ENCODE measurements around the gene MED13L. TPM values are rescaled to one million over a fixed set of nuclear protein-coding genes. Genes with fewer than 3 reads are reported as not detected.

Gene MED13L
- total and polyA plus RNA-seq, 2 of the 8 experiments (the other 6 are each of a cell fraction or from before 2014, with no cell fraction given): 15.9 to 51.7 TPM

DNA sequence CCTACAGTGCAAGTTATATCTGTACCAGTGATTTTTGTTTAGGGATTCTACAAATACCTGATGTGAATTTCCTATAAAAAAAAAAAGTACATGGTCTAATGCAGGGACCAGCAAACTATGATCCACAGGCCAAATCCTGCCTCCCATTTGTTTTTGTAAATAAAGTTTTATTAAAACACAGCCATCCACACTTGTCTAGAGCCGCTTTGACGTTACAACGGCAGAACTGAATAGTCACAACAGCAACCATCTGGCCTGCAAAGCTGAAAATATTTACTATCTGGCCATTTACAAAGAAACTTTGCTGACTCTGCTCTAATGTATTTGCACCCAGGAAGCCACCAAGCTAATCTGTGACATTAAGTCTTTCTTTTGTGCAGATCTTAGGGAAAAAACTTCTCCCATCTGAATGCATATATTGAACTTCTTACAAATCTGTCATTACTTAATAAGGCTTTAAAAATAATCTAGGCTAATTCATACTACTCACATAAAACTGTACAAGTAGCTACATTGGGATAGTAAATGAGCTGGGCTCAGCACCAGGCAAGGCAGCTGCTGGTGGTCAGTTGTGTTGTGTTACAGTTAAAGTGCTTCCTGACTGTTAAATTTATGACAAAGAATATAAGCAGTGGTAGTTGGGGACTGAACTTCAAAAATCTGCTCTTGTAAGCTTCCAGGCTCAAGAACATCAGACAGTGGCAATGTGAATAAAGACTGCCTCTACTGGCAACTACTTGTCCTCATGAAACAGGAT lies 303.3 kb downstream of the MED13L start:
- CTCF ChIA-PET (ENCODE audit: partially characterized antibody): interaction anchor here (0.7 to 1.7 kb wide), 4 partner anchors 14 to 27 kb away, joined by 3 to 6 read pairs (median 3); no protein-coding TSS in a partner anchor
- Histone ChIP-seq H2BK12ac (ENCODE audit: low read depth, low read length) (no peak overlapping the region), H2BK120ac (replicated peaks; ENCODE audit: low read depth, low read length) (no peak overlapping the region), H2BK20ac (ENCODE audit: low read length) (no peak overlapping the region), H2BK5ac (ENCODE audit: low read depth, low read length) (no peak overlapping the region), H3K9me3 (ENCODE audit: insufficient read depth in 2 of 2, low read depth in 1 of 2, low read length in 1 of 2) (no peaks in the 10 kb centered on the region), H3K4me3 (ENCODE audit: extremely low read depth in 1 of 4, insufficient read depth in 2 of 4, low read depth in 3 of 4, low read length in 4 of 4) (no peak overlapping the region), H3K4me2 (ENCODE audit: insufficient read depth in 1 of 2, low read depth in 2 of 2, low read length in 2 of 2) (no peak overlapping the region), H2AK5ac (ENCODE audit: low read depth, low read length) (no peak overlapping the region), H3K4me1 (replicated peaks in 1 of 4; ENCODE audit: control insufficient read depth in 3 of 4, insufficient read depth in 4 of 4, low read length in 3 of 4) (no peaks in the 10 kb centered on the region), H3K79me2 (ENCODE audit: control insufficient read depth in 1 of 2, insufficient read depth in 2 of 2, low read length in 2 of 2) (no peaks in the 10 kb centered on the region), H3K23ac (ENCODE audit: insufficient read length) (no peak overlapping the region), H3K23me2 (ENCODE audit: low read depth, low read length) (no peaks in the 10 kb centered on the region), H3K56ac (replicated peaks; ENCODE audit: insufficient read length, low read depth, low read length) (no peak overlapping the region), H4K8ac (ENCODE audit: extremely low read depth, insufficient read depth, low read length) (no peak overlapping the region), H3K9ac (replicated peaks in 1 of 4; ENCODE audit: extremely low read depth in 1 of 4, low read depth in 3 of 4, low read length in 3 of 4) (no peak overlapping the region), H3K4ac (replicated peaks; ENCODE audit: insufficient read length, low read depth, low read length) (no peak overlapping the region), H3K36me3 (ENCODE audit: control insufficient read depth in 2 of 4, insufficient read depth in 4 of 4, low read length in 3 of 4) (peaks cover 7 to 49% (median 16%) of the 10 kb centered on the region in 4 experiments), H2BK15ac (ENCODE audit: low read length) (no peak overlapping the region), H3K18ac (ENCODE audit: extremely low read depth, low read length) (no peak overlapping the region), H2AFZ (ENCODE audit: low read length) (no peak overlapping the region), H3K79me1 (ENCODE audit: low read depth, low read length) (no peaks in the 10 kb centered on the region), H4K91ac (replicated peaks; ENCODE audit: insufficient read length, low read length) (no peak overlapping the region), H4K5ac (ENCODE audit: insufficient read length, low read depth, low read length) (no peak overlapping the region), H3K14ac (ENCODE audit: insufficient read length) (no peak overlapping the region), H3K27ac (ENCODE audit: low read depth, low read length) (no peak overlapping the region), H4K20me1 (replicated peaks in 1 of 2; ENCODE audit: control insufficient read depth in 1 of 2, insufficient read depth in 2 of 2, low read length in 2 of 2) (no peaks in the 10 kb centered on the region), H3K27me3 (replicated peaks in 1 of 4; ENCODE audit: control insufficient read depth in 3 of 4, extremely low read depth in 1 of 4, insufficient read depth in 3 of 4, low read length in 3 of 4) (no peaks in the 10 kb centered on the region)
- no peak for DNase-seq (ENCODE audit: low read depth in 1 of 2, low spot score in 2 of 2)
- WGBS, 2 experiments (ENCODE audit: extremely low coverage in 1 of 2, insufficient coverage in 1 of 2, insufficient read length in 1 of 2, insufficient replicate concordance in 2 of 2, low coverage in 1 of 2, low lambda C conversion rate in 2 of 2, missing lambda C conversion rate in 1 of 2): 93% methylated on average over 3 of the region's 3 CpGs; no CpG with 5 or more reads in 1 of the 2 experiments
- no peak for FAIRE-seq
- TF ChIP-seq, protein P1, sequence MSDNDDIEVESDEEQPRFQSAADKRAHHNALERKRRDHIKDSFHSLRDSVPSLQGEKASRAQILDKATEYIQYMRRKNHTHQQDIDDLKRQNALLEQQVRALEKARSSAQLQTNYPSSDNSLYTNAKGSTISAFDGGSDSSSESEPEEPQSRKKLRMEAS (IDR thresholded peaks at IDR 0.05): no peak
- no peak for TF ChIP-seq SIN3A (conservative IDR thresholded peaks at IDR 0.05 in 1 of 2, IDR thresholded peaks at IDR 0.05 in 1 of 2; ENCODE audit: low read depth in 1 of 2, low read length in 2 of 2)
- no peak for TF ChIP-seq JUN (IDR thresholded peaks at IDR 0.05; ENCODE audit: low read depth, low read length)
- TF ChIP-seq POLR2AphosphoS5 (IDR thresholded peaks at IDR 0.05; ENCODE audit: low read depth, low read length): no peak
- TF ChIP-seq SP2 (IDR thresholded peaks at IDR 0.05; ENCODE audit: low read length): no peak
- TF ChIP-seq, protein P2, sequence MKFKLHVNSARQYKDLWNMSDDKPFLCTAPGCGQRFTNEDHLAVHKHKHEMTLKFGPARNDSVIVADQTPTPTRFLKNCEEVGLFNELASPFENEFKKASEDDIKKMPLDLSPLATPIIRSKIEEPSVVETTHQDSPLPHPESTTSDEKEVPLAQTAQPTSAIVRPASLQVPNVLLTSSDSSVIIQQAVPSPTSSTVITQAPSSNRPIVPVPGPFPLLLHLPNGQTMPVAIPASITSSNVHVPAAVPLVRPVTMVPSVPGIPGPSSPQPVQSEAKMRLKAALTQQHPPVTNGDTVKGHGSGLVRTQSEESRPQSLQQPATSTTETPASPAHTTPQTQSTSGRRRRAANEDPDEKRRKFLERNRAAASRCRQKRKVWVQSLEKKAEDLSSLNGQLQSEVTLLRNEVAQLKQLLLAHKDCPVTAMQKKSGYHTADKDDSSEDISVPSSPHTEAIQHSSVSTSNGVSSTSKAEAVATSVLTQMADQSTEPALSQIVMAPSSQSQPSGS (IDR thresholded peaks at IDR 0.05; ENCODE audit: low read length): no peak
- TF ChIP-seq SP1 (IDR thresholded peaks at IDR 0.05; ENCODE audit: low read depth, low read length): no peak
- TF ChIP-seq TEAD4 (IDR thresholded peaks at IDR 0.05; ENCODE audit: low read depth, low read length): no peak
- no peak for TF ChIP-seq SUZ12 (IDR thresholded peaks at IDR 0.05; ENCODE audit: low read length)
- TF ChIP-seq ZNF274 (IDR thresholded peaks at IDR 0.05; ENCODE audit: borderline replicate concordance, extremely low read depth, low read length): no peak
- TF ChIP-seq, protein P3, sequence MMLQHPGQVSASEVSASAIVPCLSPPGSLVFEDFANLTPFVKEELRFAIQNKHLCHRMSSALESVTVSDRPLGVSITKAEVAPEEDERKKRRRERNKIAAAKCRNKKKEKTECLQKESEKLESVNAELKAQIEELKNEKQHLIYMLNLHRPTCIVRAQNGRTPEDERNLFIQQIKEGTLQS (IDR thresholded peaks at IDR 0.05; ENCODE audit: insufficient read depth, low read depth, low read length): no peak
- POLR2A ChIA-PET (ENCODE audit: partially characterized antibody): no interaction called here
